HCT116 (cell line): ENCODE data around the gene BMPER. TPM values are rescaled to one million over a fixed set of nuclear protein-coding genes. Genes with fewer than 3 reads are reported as not detected.

ENCODE experiments used
- ATAC-seq: fragments of 200-7000 bp; cut with Tn5 transposase; 2 replicates; pipeline ENCODE4 v1.9.1; 2020; ENCODE audit warnings: mild to moderate bottlenecking, moderate library complexity
- BruUV-seq: library from RNA; stranded (reverse); fragments of 400-500 nt; replicated peaks from 2 replicates; lab custom pipeline; 2021; lab: Mats Ljungman, UMichigan
- CTCF ChIA-PET: fragments of 300-600 bp; sonication (Branson Sonifier 250); formaldehyde crosslinking; loops from one replicate; lab custom pipeline; 2021; ENCODE audit warnings: antibody characterized with exemption; lab: Charles Lee
- POLR2A ChIA-PET: fragments of 300-600, 350-600 bp; sonication (Branson Sonifier 250); formaldehyde crosslinking; loops from one replicate; lab custom pipeline; 2021; ENCODE audit warnings: antibody characterized with exemption; lab: Charles Lee
- RAD21 ChIA-PET, 2 experiments: fragments of 300-600 bp; sonication (Branson Sonifier 250); formaldehyde crosslinking; loops; one replicate each; lab custom pipeline; 2023; ENCODE audit warnings: low total read pairs in 2 of 2; ENCODE audit not compliant: uncharacterized antibody in 2 of 2, unreplicated experiment in 2 of 2, low non-redundant PET in 1 of 2; lab: Charles Lee
- DNase-seq: peaks from one replicate; pipeline ENCODE4 v3.0.0-alpha.2; 2010; ENCODE audit warnings: low read depth, low spot score
- H2AFZ ChIP-seq: fragments of 200-600 bp; shearing (Covaris generic), sonication (generic); 2 replicates; pipeline ENCODE4 v1.6.1; 2017; ENCODE audit warnings: low read depth, mixed run types, mixed read lengths, antibody characterized with exemption, low read length; ENCODE audit not compliant: poor library complexity, severe bottlenecking
- H3K27ac ChIP-seq: 2 replicates; pipeline ENCODE4 v1.5.1; 2012; ENCODE audit warnings: low read depth, low read length
- H3K27me3 ChIP-seq: fragments of 200-600 bp; sonication (generic); 2 replicates; pipeline ENCODE4 v1.6.1; 2016; ENCODE audit warnings: mixed run types, low read length, mixed read lengths; ENCODE audit not compliant: insufficient read depth
- H3K36me3 ChIP-seq, 2 experiments: fragments of 200-500 bp in 1 of 2; fragments of 200-600 bp in 1 of 2; sonication (Bioruptor generic) in 1 of 2; sonication (generic) in 1 of 2; 2 replicates each; pipeline versions ENCODE4 v1.5.1 to v1.6.1; 2014 to 2016; ENCODE audit warnings: low read length in 2 of 2, inconsistent platforms in 1 of 2, mixed read lengths in 1 of 2, mixed run types in 1 of 2; ENCODE audit not compliant: insufficient read depth in 2 of 2, control insufficient read depth in 1 of 2
- H3K4me1 ChIP-seq, 2 experiments: fragments of 200-600 bp in 1 of 2; sonication (generic) in 1 of 2; 2 replicates each; pipeline versions ENCODE4 v1.5.1 to v1.6.1; 2012 to 2017; ENCODE audit warnings: low read length in 2 of 2, inconsistent platforms in 1 of 2, mild to moderate bottlenecking in 1 of 2, mixed read lengths in 1 of 2, mixed run types in 1 of 2, moderate library complexity in 1 of 2; ENCODE audit not compliant: insufficient read depth in 2 of 2, control insufficient read depth in 1 of 2
- H3K4me2 ChIP-seq: fragments of 200-600 bp; sonication (generic); 2 replicates; pipeline ENCODE4 v1.6.1; 2017; ENCODE audit warnings: mixed run types, low read length, mixed read lengths
- H3K4me3 ChIP-seq, 2 experiments: fragments of 200-600 bp in 1 of 2; sonication (generic) in 1 of 2; replicated peaks in 1 of 2; 2 replicates each; pipeline ENCODE4 v1.5.1; 2011 to 2016; ENCODE audit warnings: low read length in 2 of 2, control low read depth in 1 of 2, low read depth in 1 of 2, mild to moderate bottlenecking in 1 of 2, mixed read lengths in 1 of 2, mixed run types in 1 of 2
- H3K79me2 ChIP-seq: fragments of 200-600 bp; sonication (generic); 2 replicates; pipeline ENCODE4 v1.6.1; 2017; ENCODE audit warnings: mild to moderate bottlenecking, mixed run types, low read length, moderate library complexity, mixed read lengths; ENCODE audit not compliant: insufficient read depth
- H3K9ac ChIP-seq: fragments of 200-600 bp; sonication (generic); 2 replicates; pipeline ENCODE4 v1.6.1; 2016; ENCODE audit warnings: low read length, mixed read lengths
- H3K9me2 ChIP-seq: fragments of 200-600 bp; sonication (generic), shearing (Covaris generic); 2 replicates; pipeline ENCODE4 v1.6.1; 2017; ENCODE audit warnings: mixed run types, mild to moderate bottlenecking, moderate library complexity; ENCODE audit not compliant: insufficient read depth
- H3K9me3 ChIP-seq, 2 experiments: fragments of 200-500 bp in 1 of 2; fragments of 200-600 bp in 1 of 2; sonication (Bioruptor generic) in 1 of 2; sonication (generic) in 1 of 2; 2 replicates each; pipeline ENCODE4 v1.6.1; 2014 to 2017; ENCODE audit warnings: low read length in 2 of 2, mixed read lengths in 2 of 2, inconsistent platforms in 1 of 2, low read depth in 1 of 2, mild to moderate bottlenecking in 1 of 2, mixed run types in 1 of 2, moderate library complexity in 1 of 2; ENCODE audit not compliant: control insufficient read depth in 1 of 2, insufficient read depth in 1 of 2
- H4K20me1 ChIP-seq: fragments of 200-600 bp; sonication (generic), shearing (Covaris generic); 2 replicates; pipeline ENCODE4 v1.6.1; 2017; ENCODE audit warnings: mixed run types, mild to moderate bottlenecking, moderate library complexity; ENCODE audit not compliant: insufficient read depth
- ELF1 ChIP-seq: IDR thresholded peaks from 2 replicates; pipeline ENCODE4 v1.6.1; 2012; ENCODE audit warnings: low read depth, borderline replicate concordance
- FOSL1 ChIP-seq: IDR thresholded peaks from 2 replicates; pipeline ENCODE4 v1.6.1; 2012; ENCODE audit warnings: low read depth
- JUND ChIP-seq: IDR thresholded peaks from 2 replicates; pipeline ENCODE4 v1.6.1; 2012
- RAD21 ChIP-seq: IDR thresholded peaks from 2 replicates; pipeline ENCODE4 v1.6.1; 2012; ENCODE audit warnings: low read depth, mild to moderate bottlenecking
- TCF7L2 ChIP-seq: IDR thresholded peaks from 2 replicates; pipeline ENCODE4 v1.7.0; 2011; ENCODE audit warnings: borderline replicate concordance, inconsistent platforms; ENCODE audit not compliant: insufficient read depth, insufficient read length; ENCODE audit errors: extremely low read depth
- ZNF274 ChIP-seq: fragments of 200-500 bp; sonication (Bioruptor generic); IDR thresholded peaks from 2 replicates; pipeline ENCODE4 v1.6.1; 2014; ENCODE audit warnings: mild to moderate bottlenecking, low read depth, low read length, inconsistent platforms
- intact Hi-C: fragments of 100-400 bp; cut with micrococcal nuclease; formaldehyde crosslinking; loops from 2 replicates; pipeline ENCODE4 v1.10.0; 2022
- total RNA-seq: library from RNA; stranded (reverse); gene quantifications from one replicate; pipeline ENCODE4 v1.2.1, GENCODE V29; 2021; ENCODE audit not compliant: unreplicated experiment
- TF ChIP-seq, protein P1 (sequence below), 3 experiments: fragments of 200-600 bp in 1 of 3; sonication (generic) in 1 of 3; IDR thresholded peaks in 2 of 3; conservative IDR thresholded peaks in 1 of 3; 2 replicates each; pipeline ENCODE4 v1.5.1; 2012 to 2017; ENCODE audit warnings: low read depth in 2 of 3, low read length in 2 of 3, antibody characterized with exemption in 1 of 3, borderline replicate concordance in 1 of 3, control low read depth in 1 of 3, mild to moderate bottlenecking in 1 of 3, mixed read lengths in 1 of 3, mixed run types in 1 of 3, moderate library complexity in 1 of 3; ENCODE audit not compliant: insufficient read depth in 1 of 3

BMPER gene
- total RNA-seq, 1 experiment from 2014 or later: not detected

DNA sequence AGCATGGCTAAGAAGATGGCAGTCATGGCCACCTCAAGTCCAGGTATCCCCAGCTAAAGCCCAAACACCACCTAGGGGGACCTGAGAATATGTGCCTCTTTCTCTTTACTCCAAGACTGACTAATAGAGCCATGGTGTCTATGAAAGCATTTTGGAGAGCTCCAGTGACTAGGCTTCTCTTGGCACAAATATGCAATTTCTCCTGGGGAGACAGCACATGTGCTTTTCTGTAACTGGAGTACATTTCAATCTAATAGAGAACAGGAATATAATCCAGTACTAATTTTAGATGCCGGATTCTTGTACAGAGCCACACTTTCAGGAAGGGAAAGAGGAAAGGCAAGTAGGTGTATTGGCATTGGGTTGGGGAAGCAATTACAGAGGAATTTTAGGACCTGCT is 260.1 kb downstream of the BMPER start:
- no peaks in the 10 kb centered on the region for H3K9me2 ChIP-seq
- H3K4me2 ChIP-seq: no peak overlapping the region
- no peak overlapping the region for H3K4me3 ChIP-seq
- H3K36me3 ChIP-seq: no peaks in the 10 kb centered on the region
- H3K27ac ChIP-seq: no peak overlapping the region
- POLR2A ChIA-PET: no interaction called here
- TF ChIP-seq JUND: no peak
- no peak for TF ChIP-seq ZNF274
- no peak for TF ChIP-seq ELF1
- TF ChIP-seq TCF7L2: no peak
- BruUV-seq: no TSS peak
- H3K79me2 ChIP-seq: no peaks in the 10 kb centered on the region
- RAD21 ChIA-PET: no interaction called here
- no peak overlapping the region for H3K9ac ChIP-seq
- no peak for ATAC-seq
- no peaks in the 10 kb centered on the region for H4K20me1 ChIP-seq
- intact Hi-C loops: no loop called here
- no peak for DNase-seq
- H3K27me3 ChIP-seq: no peaks in the 10 kb centered on the region
- CTCF ChIA-PET: no interaction called here
- H2AFZ ChIP-seq: no peak overlapping the region
- no peaks in the 10 kb centered on the region for H3K9me3 ChIP-seq
- no peaks in the 10 kb centered on the region for H3K4me1 ChIP-seq

DNA sequence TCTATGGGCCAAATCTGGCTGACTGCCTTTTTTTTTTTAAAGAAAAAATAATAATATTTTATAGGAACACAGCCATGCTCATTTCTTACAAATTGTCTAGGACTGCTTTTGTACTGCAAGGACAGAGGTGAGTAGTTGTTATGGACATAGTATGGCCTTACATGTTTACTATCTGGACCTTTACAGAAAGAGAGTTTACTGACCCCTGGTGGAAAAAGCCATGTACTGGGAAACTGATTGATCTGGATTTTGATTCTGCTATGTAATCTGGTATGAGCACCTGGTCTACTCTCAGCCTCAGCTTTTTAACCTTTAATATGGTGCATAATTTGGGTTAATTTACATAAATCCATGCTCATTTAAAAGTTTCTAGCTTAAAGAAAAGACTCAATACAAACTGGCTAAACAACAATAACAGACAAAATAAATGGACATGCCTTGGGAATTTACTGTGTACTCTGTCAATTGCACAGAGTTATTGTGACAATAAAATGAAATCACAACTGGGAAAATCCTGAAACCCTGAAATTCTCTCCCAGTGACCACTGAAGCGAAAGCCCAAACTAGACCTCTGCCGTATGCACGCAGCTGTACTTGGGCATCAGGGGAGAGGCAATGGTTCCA is 260.7 kb downstream of the BMPER start:
- ChIA-PET CTCF (interaction anchor here (1.2 kb wide), 1 partner anchor 9 kb away, joined by 4 read pairs; no protein-coding TSS in a partner anchor), POLR2A (no interaction called here), RAD21 (no interaction called here)
- DNase-seq (peak; percentile 7), ATAC-seq (peak; percentile 84)
- Histone ChIP-seq H3K4me3 (no peak overlapping the region), H3K36me3 (no peaks in the 10 kb centered on the region), H3K9me2 (no peaks in the 10 kb centered on the region), H4K20me1 (no peaks in the 10 kb centered on the region), H3K79me2 (no peaks in the 10 kb centered on the region), H3K4me1 (no peaks in the 10 kb centered on the region), H3K27me3 (no peaks in the 10 kb centered on the region), H3K9me3 (no peaks in the 10 kb centered on the region), H2AFZ (no peak overlapping the region), H3K9ac (no peak overlapping the region), H3K4me2 (no peak overlapping the region), H3K27ac (no peak overlapping the region)
- TF ChIP-seq, protein P1, sequence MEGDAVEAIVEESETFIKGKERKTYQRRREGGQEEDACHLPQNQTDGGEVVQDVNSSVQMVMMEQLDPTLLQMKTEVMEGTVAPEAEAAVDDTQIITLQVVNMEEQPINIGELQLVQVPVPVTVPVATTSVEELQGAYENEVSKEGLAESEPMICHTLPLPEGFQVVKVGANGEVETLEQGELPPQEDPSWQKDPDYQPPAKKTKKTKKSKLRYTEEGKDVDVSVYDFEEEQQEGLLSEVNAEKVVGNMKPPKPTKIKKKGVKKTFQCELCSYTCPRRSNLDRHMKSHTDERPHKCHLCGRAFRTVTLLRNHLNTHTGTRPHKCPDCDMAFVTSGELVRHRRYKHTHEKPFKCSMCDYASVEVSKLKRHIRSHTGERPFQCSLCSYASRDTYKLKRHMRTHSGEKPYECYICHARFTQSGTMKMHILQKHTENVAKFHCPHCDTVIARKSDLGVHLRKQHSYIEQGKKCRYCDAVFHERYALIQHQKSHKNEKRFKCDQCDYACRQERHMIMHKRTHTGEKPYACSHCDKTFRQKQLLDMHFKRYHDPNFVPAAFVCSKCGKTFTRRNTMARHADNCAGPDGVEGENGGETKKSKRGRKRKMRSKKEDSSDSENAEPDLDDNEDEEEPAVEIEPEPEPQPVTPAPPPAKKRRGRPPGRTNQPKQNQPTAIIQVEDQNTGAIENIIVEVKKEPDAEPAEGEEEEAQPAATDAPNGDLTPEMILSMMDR (IDR thresholded peaks at IDR 0.05 in 2 of 3, conservative IDR thresholded peaks at IDR 0.05 in 1 of 3; ENCODE audit: borderline replicate concordance in 1 of 3, insufficient read depth in 1 of 3, low read depth in 2 of 3, low read length in 2 of 3): peak; percentile 39 to 67 (median 59); a peak in 5 of 6 replicates
- TF ChIP-seq FOSL1 (no peak), RAD21 (peak; percentile 42; the same call in 1 of the 2 replicates)
- no TSS peak for BruUV-seq
- intact Hi-C loops: no loop called here
